Parathyroid adenoma (tissue), 2 donors: ENCODE data around the gene PDE4A.

Experiments used
- H2AFZ ChIP-seq: fragments of 300-600 bp; sonication (generic); one replicate; pipeline ENCODE4 v1.7.0; 2017; ENCODE audit warnings: antibody characterized with exemption, mild to moderate bottlenecking
- H3K27ac ChIP-seq: fragments of 300-600 bp; sonication (generic); one replicate; pipeline ENCODE4 v1.7.0; 2017
- H3K27me3 ChIP-seq: fragments of 300-600 bp; sonication (generic); one replicate; pipeline ENCODE4 v1.7.0; 2017; ENCODE audit warnings: low read length; ENCODE audit not compliant: control insufficient read depth, insufficient read depth
- H3K36me3 ChIP-seq: fragments of 300-600 bp; sonication (generic); one replicate; pipeline ENCODE4 v1.7.0; 2017; ENCODE audit warnings: low read length; ENCODE audit not compliant: control insufficient read depth, insufficient read depth
- H3K4me1 ChIP-seq: fragments of 300-600 bp; sonication (generic); one replicate; pipeline ENCODE4 v1.7.0; 2017; ENCODE audit warnings: control low read depth
- H3K4me2 ChIP-seq: fragments of 300-600 bp; sonication (generic); one replicate; pipeline ENCODE4 v1.7.0; 2017; ENCODE audit warnings: low read length
- H3K4me3 ChIP-seq: fragments of 300-600 bp; sonication (generic); one replicate; pipeline ENCODE4 v1.7.0; 2017; ENCODE audit warnings: low read depth, low read length
- H3K79me2 ChIP-seq: fragments of 300-600 bp; sonication (generic); one replicate; pipeline ENCODE4 v1.7.0; 2017; ENCODE audit warnings: control low read depth
- H3K9ac ChIP-seq: fragments of 300-600 bp; sonication (generic); one replicate; pipeline ENCODE4 v1.7.0; 2017; ENCODE audit warnings: mild to moderate bottlenecking
- H3K9me3 ChIP-seq: fragments of 300-600 bp; sonication (generic); one replicate; pipeline ENCODE4 v1.7.0; 2017; ENCODE audit warnings: low read length; ENCODE audit not compliant: control insufficient read depth
- CTCF ChIP-seq: fragments of 300-600 bp; sonication (generic); IDR thresholded peaks from one replicate; pipeline ENCODE4 v1.7.0; 2017; ENCODE audit warnings: antibody characterized with exemption, mild to moderate bottlenecking
- donor health status: primary hyperparathyroidism.

PDE4A gene

GRCh38 chr19:10478476-10478875, 58.1 kb downstream of the PDE4A start:
- H2AFZ ChIP-seq = peak overlapping the region; percentile 68
- no peaks in the 10 kb centered on the region for H3K79me2 ChIP-seq
- no peak overlapping the region for H3K9ac ChIP-seq
- peak overlapping the region; percentile 11 for H3K4me2 ChIP-seq
- H3K27me3 ChIP-seq = no peaks in the 10 kb centered on the region
- no peak for TF ChIP-seq CTCF
- peaks cover 3% of the 10 kb centered on the region for H3K4me1 ChIP-seq
- H3K27ac ChIP-seq = no peak overlapping the region
- H3K9me3 ChIP-seq = no peaks in the 10 kb centered on the region
- H3K4me3 ChIP-seq = peak overlapping the region; percentile 25
- no peaks in the 10 kb centered on the region for H3K36me3 ChIP-seq

- Histone ChIP-seq H3K9ac (no peak overlapping the region), H3K4me3 (peak overlapping the region; percentile 31), H3K27ac (no peak overlapping the region), H3K4me2 (peak overlapping the region; percentile 67), H3K9me3 (no peaks in the 10 kb centered on the region), H3K36me3 (no peaks in the 10 kb centered on the region), H3K79me2 (no peaks in the 10 kb centered on the region), H2AFZ (peak overlapping the region; percentile 85), H3K4me1 (peaks cover 3% of the 10 kb centered on the region), H3K27me3 (no peaks in the 10 kb centered on the region)
- peak; percentile 23 for TF ChIP-seq CTCF
These were observed 58.6 kb downstream of the PDE4A start for GRCh38 chr19:10478903-10479384.

GRCh38 chr19:10486551-10486950, 66.2 kb downstream of the PDE4A start:
- Histone ChIP-seq H3K27me3 (no peaks in the 10 kb centered on the region), H3K4me1 (no peaks in the 10 kb centered on the region), H2AFZ (no peak overlapping the region), H3K9ac (no peak overlapping the region), H3K9me3 (no peaks in the 10 kb centered on the region), H3K27ac (peak overlapping the region; percentile 55), H3K36me3 (no peaks in the 10 kb centered on the region), H3K4me2 (no peak overlapping the region), H3K79me2 (peaks cover 6% of the 10 kb centered on the region), H3K4me3 (no peak overlapping the region)
- no peak for TF ChIP-seq CTCF

GRCh38 chr19:10491472-10492047, 71.2 kb downstream of the PDE4A start:
- H3K9me3 ChIP-seq = no peaks in the 10 kb centered on the region
- H3K36me3 ChIP-seq = no peaks in the 10 kb centered on the region
- TF ChIP-seq CTCF = no peak
- no peak overlapping the region for H2AFZ ChIP-seq
- H3K4me3 ChIP-seq = no peak overlapping the region
- H3K4me2 ChIP-seq = no peak overlapping the region
- peaks cover 22% of the 10 kb centered on the region for H3K79me2 ChIP-seq
- no peak overlapping the region for H3K9ac ChIP-seq
- H3K27ac ChIP-seq = no peak overlapping the region
- H3K27me3 ChIP-seq = no peaks in the 10 kb centered on the region
- H3K4me1 ChIP-seq = no peaks in the 10 kb centered on the region

GRCh38 chr19:10497371-10497770, 77.0 kb downstream of the PDE4A start:
- Histone ChIP-seq H3K4me2 (no peak overlapping the region), H3K27ac (no peak overlapping the region), H3K79me2 (peaks cover 32% of the 10 kb centered on the region), H3K9me3 (no peaks in the 10 kb centered on the region), H3K4me3 (no peak overlapping the region), H2AFZ (no peak overlapping the region), H3K27me3 (no peaks in the 10 kb centered on the region), H3K4me1 (peaks cover 4% of the 10 kb centered on the region), H3K36me3 (no peaks in the 10 kb centered on the region), H3K9ac (no peak overlapping the region)
- no peak for TF ChIP-seq CTCF
